IPS-18c (cell line): Measurements from ENCODE around the gene CKMT2.

ENCODE experiments used
- H3K4me3 ChIP-seq: 2 replicates; pipeline ENCODE4 v1.7.0; 2013; ENCODE audit warnings: low read depth, mild to moderate bottlenecking, low read length, moderate library complexity; ENCODE audit not compliant: insufficient read depth
- H3K9me3 ChIP-seq: one replicate; pipeline ENCODE4 v1.6.1; 2013; ENCODE audit warnings: mild to moderate bottlenecking, low read length, moderate library complexity; ENCODE audit not compliant: control insufficient read depth, insufficient read depth

CKMT2 gene

GRCh38 chr5:81233080-81233634 is at the start of gene CKMT2:
TSS of gene CKMT2 (plus strand) at chr5:81233322. CDS start at chr5:81251133, 17,811 bp downstream.
- Histone ChIP-seq H3K4me3 (peak within 1 kb of the TSS; percentile 66), H3K9me3 (no peaks in the 10 kb centered on the region)

- no peaks in the 10 kb centered on the region for H3K9me3 ChIP-seq
- no peak overlapping the region for H3K4me3 ChIP-seq
These were observed 49.0 kb upstream of the CKMT2 start for GRCh38 chr5:81183811-81184748.

- no peaks in the 10 kb centered on the region for H3K9me3 ChIP-seq
- H3K4me3 ChIP-seq, result no peak overlapping the region
These were observed 48.4 kb upstream of the CKMT2 start for GRCh38 chr5:81184749-81185110.

- H3K4me3 ChIP-seq, result no peak overlapping the region
These were observed 45.2 kb upstream of the CKMT2 start for GRCh38 chr5:81187885-81188284.

GRCh38 chr5:81188962-81189361 is 44.2 kb upstream of the CKMT2 start:
- Histone ChIP-seq H3K9me3 (no peaks in the 10 kb centered on the region), H3K4me3 (no peak overlapping the region)

More at GRCh38 chr5:81187885-81188284, 45.2 kb upstream of the CKMT2 start:
- no peaks in the 10 kb centered on the region for H3K9me3 ChIP-seq

GRCh38 chr5:81189875-81190498 is 43.1 kb upstream of the CKMT2 start:
- no peaks in the 10 kb centered on the region for H3K9me3 ChIP-seq
- no peak overlapping the region for H3K4me3 ChIP-seq

GRCh38 chr5:81191726-81192372 is 41.3 kb upstream of the CKMT2 start:
- no peak overlapping the region for H3K4me3 ChIP-seq
- no peaks in the 10 kb centered on the region for H3K9me3 ChIP-seq

- Histone ChIP-seq H3K4me3 (no peak overlapping the region), H3K9me3 (no peaks in the 10 kb centered on the region)
These were observed 40.8 kb upstream of the CKMT2 start for GRCh38 chr5:81192373-81192750.

GRCh38 chr5:81194633-81195334 is 38.3 kb upstream of the CKMT2 start:
- H3K4me3 ChIP-seq, result no peak overlapping the region

GRCh38 chr5:81195335-81195929 is 37.7 kb upstream of the CKMT2 start:
- Histone ChIP-seq H3K9me3 (no peaks in the 10 kb centered on the region), H3K4me3 (no peak overlapping the region)

More at GRCh38 chr5:81194633-81195334, 38.3 kb upstream of the CKMT2 start:
- no peaks in the 10 kb centered on the region for H3K9me3 ChIP-seq

GRCh38 chr5:81202655-81203054 is 30.5 kb upstream of the CKMT2 start:
- H3K9me3 ChIP-seq, result no peaks in the 10 kb centered on the region

GRCh38 chr5:81203729-81204128 is 29.4 kb upstream of the CKMT2 start:
- no peak overlapping the region for H3K4me3 ChIP-seq
- no peaks in the 10 kb centered on the region for H3K9me3 ChIP-seq

More at GRCh38 chr5:81202655-81203054, 30.5 kb upstream of the CKMT2 start:
- no peak overlapping the region for H3K4me3 ChIP-seq

- H3K4me3 ChIP-seq, result no peak overlapping the region
- H3K9me3 ChIP-seq, result no peaks in the 10 kb centered on the region
These were observed 28.9 kb upstream of the CKMT2 start for GRCh38 chr5:81204205-81204604.

GRCh38 chr5:81205058-81205457 is 28.1 kb upstream of the CKMT2 start:
- Histone ChIP-seq H3K4me3 (no peak overlapping the region), H3K9me3 (no peaks in the 10 kb centered on the region)

GRCh38 chr5:81207009-81207408 is 26.1 kb upstream of the CKMT2 start:
- no peaks in the 10 kb centered on the region for H3K9me3 ChIP-seq
- no peak overlapping the region for H3K4me3 ChIP-seq

GRCh38 chr5:81208904-81209303 is 24.2 kb upstream of the CKMT2 start:
- Histone ChIP-seq H3K4me3 (no peak overlapping the region), H3K9me3 (no peaks in the 10 kb centered on the region)

GRCh38 chr5:81209386-81209785 is 23.7 kb upstream of the CKMT2 start:
- no peak overlapping the region for H3K4me3 ChIP-seq

More at GRCh38 chr5:81209386-81209785, 23.7 kb upstream of the CKMT2 start:
- H3K9me3 ChIP-seq, result no peaks in the 10 kb centered on the region
